ENCODE results near the gene PCED1B.

DNA sequence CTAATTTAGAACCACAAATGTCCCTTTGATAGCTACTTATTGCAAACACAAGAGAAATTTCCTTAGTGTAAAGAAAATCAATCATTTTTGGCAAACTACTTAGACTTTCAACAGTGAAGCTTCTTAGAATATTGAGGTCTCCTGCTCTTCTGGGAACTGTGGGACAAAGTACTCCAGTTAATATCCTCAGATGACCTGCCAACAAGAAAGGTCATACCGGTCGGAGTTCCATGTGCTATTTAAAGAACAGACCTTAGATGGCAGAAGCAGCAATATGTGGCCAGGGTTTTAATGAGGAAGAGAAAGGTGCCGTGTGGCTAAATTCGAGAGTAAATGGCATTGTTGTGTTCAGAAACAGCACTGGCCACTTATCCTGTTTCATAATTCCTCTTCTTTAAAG, 115.1 kb downstream of the PCED1B start:
- TF ChIP-seq, protein P1, sequence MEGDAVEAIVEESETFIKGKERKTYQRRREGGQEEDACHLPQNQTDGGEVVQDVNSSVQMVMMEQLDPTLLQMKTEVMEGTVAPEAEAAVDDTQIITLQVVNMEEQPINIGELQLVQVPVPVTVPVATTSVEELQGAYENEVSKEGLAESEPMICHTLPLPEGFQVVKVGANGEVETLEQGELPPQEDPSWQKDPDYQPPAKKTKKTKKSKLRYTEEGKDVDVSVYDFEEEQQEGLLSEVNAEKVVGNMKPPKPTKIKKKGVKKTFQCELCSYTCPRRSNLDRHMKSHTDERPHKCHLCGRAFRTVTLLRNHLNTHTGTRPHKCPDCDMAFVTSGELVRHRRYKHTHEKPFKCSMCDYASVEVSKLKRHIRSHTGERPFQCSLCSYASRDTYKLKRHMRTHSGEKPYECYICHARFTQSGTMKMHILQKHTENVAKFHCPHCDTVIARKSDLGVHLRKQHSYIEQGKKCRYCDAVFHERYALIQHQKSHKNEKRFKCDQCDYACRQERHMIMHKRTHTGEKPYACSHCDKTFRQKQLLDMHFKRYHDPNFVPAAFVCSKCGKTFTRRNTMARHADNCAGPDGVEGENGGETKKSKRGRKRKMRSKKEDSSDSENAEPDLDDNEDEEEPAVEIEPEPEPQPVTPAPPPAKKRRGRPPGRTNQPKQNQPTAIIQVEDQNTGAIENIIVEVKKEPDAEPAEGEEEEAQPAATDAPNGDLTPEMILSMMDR (IDR thresholded peaks at IDR 0.05 in 2 of 3, conservative IDR thresholded peaks at IDR 0.05 in 1 of 3; ENCODE audit: borderline replicate concordance in 1 of 3, insufficient read depth in 1 of 3, low read depth in 2 of 3, low read length in 2 of 3): 0 out of 6 replicates have a peak, but pooled peaks of 1 of the 3 experiments have one; percentile 8
- TF ChIP-seq POLR2A (IDR thresholded peaks at IDR 0.05; ENCODE audit: borderline replicate concordance, extremely low read depth, insufficient read depth, insufficient read length): no peak
- no peak for TF ChIP-seq POLR2AphosphoS5 (IDR thresholded peaks at IDR 0.05; ENCODE audit: low read depth, low read length)
- no peak for TF ChIP-seq EZH2 (IDR thresholded peaks at IDR 0.05)
- no peak for TF ChIP-seq YY1 (IDR thresholded peaks at IDR 0.05; ENCODE audit: extremely low read depth, insufficient replicate concordance, low read depth, low read length)
- TF ChIP-seq SRF (IDR thresholded peaks at IDR 0.05; ENCODE audit: low read depth): no peak
- TF ChIP-seq, protein P2, sequence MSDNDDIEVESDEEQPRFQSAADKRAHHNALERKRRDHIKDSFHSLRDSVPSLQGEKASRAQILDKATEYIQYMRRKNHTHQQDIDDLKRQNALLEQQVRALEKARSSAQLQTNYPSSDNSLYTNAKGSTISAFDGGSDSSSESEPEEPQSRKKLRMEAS (IDR thresholded peaks at IDR 0.05): no peak
- TF ChIP-seq EZH2phosphoT487 (IDR thresholded peaks at IDR 0.05; ENCODE audit: borderline replicate concordance): no peak
- TF ChIP-seq TCF7L2 (IDR thresholded peaks at IDR 0.05; ENCODE audit: borderline replicate concordance, extremely low read depth, insufficient read depth, insufficient read length): no peak
- no peak for TF ChIP-seq EGR1 (IDR thresholded peaks at IDR 0.05; ENCODE audit: low read depth)
- no peak for TF ChIP-seq ELF1 (IDR thresholded peaks at IDR 0.05; ENCODE audit: borderline replicate concordance, low read depth)
- TF ChIP-seq ZFX (IDR thresholded peaks at IDR 0.05): no peak
- TF ChIP-seq ZNF274 (IDR thresholded peaks at IDR 0.05; ENCODE audit: low read depth, low read length): no peak
- no peak for TF ChIP-seq RAD21 (IDR thresholded peaks at IDR 0.05; ENCODE audit: low read depth)

Data from HCT116 (cell line).